ENCODE results near the gene SLC12A3.

Gene SLC12A3

GRCh38 chr16:56860226-56861020, 4.6 kb upstream of the SLC12A3 start:
- peak; percentile 72 for DNase-seq (ENCODE audit: low read depth)

GRCh38 chr16:56861092-56861610, 3.9 kb upstream of the SLC12A3 start:
- no peak overlapping the region for H3K4me3 ChIP-seq (ENCODE audit: low read depth, low read length)
- DNase-seq (ENCODE audit: low read depth): no peak
- TF ChIP-seq CTCF (conservative IDR thresholded peaks at IDR 0.05; ENCODE audit: low read depth, low read length): no peak

More at GRCh38 chr16:56860226-56861020, 4.6 kb upstream of the SLC12A3 start:
- no peak for TF ChIP-seq CTCF (conservative IDR thresholded peaks at IDR 0.05; ENCODE audit: low read depth, low read length)
- no peak overlapping the region for H3K4me3 ChIP-seq (ENCODE audit: low read depth, low read length)

GRCh38 chr16:56861756-56862155, 3.3 kb upstream of the SLC12A3 start:
- no peak overlapping the region for H3K4me3 ChIP-seq (ENCODE audit: low read depth, low read length)
- DNase-seq (ENCODE audit: low read depth): no peak
- no peak for TF ChIP-seq CTCF (conservative IDR thresholded peaks at IDR 0.05; ENCODE audit: low read depth, low read length)

GRCh38 chr16:56862776-56863175, 2.2 kb upstream of the SLC12A3 start:
- no peak overlapping the region for H3K4me3 ChIP-seq (ENCODE audit: low read depth, low read length)
- TF ChIP-seq CTCF (conservative IDR thresholded peaks at IDR 0.05; ENCODE audit: low read depth, low read length): no peak
- no peak for DNase-seq (ENCODE audit: low read depth)

GRCh38 chr16:56865394-56866062, 521 bp downstream of the SLC12A3 start:
- no peak for DNase-seq (ENCODE audit: low read depth)
- TF ChIP-seq CTCF (conservative IDR thresholded peaks at IDR 0.05; ENCODE audit: low read depth, low read length): no peak
- H3K4me3 ChIP-seq (ENCODE audit: low read depth, low read length): no peak overlapping the region

- peak; percentile 87 for DNase-seq (ENCODE audit: low read depth)
- H3K4me3 ChIP-seq (ENCODE audit: low read depth, low read length): no peak overlapping the region
- TF ChIP-seq CTCF (conservative IDR thresholded peaks at IDR 0.05; ENCODE audit: low read depth, low read length): peak; percentile 71
Measured at GRCh38 chr16:56866955-56867830, 2.2 kb downstream of the SLC12A3 start.
